ENCODE data around the gene URB2.

DNA sequence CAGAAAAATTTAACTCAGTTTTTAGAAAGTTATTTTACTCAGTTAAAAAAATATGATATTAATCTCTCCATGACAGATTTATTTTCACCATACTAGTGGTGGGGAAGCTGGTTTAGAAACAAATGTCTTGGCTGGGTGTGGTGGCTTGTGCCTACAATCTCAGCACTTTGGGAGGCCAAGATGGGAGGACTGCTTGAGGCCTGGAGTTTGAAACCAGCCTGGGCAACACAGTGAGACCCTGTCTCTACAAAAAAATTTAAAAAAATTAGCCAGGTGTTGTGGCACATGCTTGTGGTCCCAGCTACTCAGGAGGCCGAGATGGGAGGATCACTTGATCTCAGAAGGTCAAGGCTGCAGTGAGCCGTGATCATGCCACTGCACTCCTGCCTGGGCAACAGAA, 17.5 kb upstream of the URB2 start:
- TF ChIP-seq, protein P1, sequence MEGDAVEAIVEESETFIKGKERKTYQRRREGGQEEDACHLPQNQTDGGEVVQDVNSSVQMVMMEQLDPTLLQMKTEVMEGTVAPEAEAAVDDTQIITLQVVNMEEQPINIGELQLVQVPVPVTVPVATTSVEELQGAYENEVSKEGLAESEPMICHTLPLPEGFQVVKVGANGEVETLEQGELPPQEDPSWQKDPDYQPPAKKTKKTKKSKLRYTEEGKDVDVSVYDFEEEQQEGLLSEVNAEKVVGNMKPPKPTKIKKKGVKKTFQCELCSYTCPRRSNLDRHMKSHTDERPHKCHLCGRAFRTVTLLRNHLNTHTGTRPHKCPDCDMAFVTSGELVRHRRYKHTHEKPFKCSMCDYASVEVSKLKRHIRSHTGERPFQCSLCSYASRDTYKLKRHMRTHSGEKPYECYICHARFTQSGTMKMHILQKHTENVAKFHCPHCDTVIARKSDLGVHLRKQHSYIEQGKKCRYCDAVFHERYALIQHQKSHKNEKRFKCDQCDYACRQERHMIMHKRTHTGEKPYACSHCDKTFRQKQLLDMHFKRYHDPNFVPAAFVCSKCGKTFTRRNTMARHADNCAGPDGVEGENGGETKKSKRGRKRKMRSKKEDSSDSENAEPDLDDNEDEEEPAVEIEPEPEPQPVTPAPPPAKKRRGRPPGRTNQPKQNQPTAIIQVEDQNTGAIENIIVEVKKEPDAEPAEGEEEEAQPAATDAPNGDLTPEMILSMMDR (conservative IDR thresholded peaks at IDR 0.05; ENCODE audit: low read length) = no peak
- no peak for TF ChIP-seq EZH2phosphoT487 (IDR thresholded peaks at IDR 0.05; ENCODE audit: borderline replicate concordance)

All from Loucy (cell line).